Right ventricle myocardium inferior (tissue), 1 donor: ENCODE results near the gene CISD3. TPM values are rescaled to one million over a fixed set of nuclear protein-coding genes. Genes with fewer than 3 reads are reported as not detected.
A peak's percentile ranks its signal among the peaks of the same experiment; 100 is the strongest.

ENCODE experiments used
- ATAC-seq: fragments of 200-7000 bp; cut with Tn5 transposase; one replicate; pipeline ENCODE4 v1.9.1; 2020; ENCODE audit warnings: mild to moderate bottlenecking, moderate library complexity
- DNase-seq: peaks from one replicate; pipeline ENCODE4 v3.0.0; 2021; ENCODE audit errors: missing footprints
- intact Hi-C: fragments of 100-400 bp; cut with DNase I; formaldehyde crosslinking; loops from one replicate; pipeline ENCODE4 v1.11.0; 2022
- total RNA-seq: library from RNA; stranded (reverse); fragmentation: NEBNext Ultra II Directional; extraction: Animal tissue kit (Norgen Biotek cat#: 25700); gene quantifications from one replicate; pipeline ENCODE4 v1.2.1, GENCODE V29; 2021
- donor health status: DM: no; HTN: yes; CAD: no; lungs with severe emphysema.

The CISD3 gene
- total RNA-seq, 1 donor from 2014 or later: 84.7 TPM

GRCh38 chr17:38735161-38735997 is 5.2 kb downstream of the CISD3 start:
- peak; percentile 83 for DNase-seq
- peak; percentile 7 for ATAC-seq
- intact Hi-C loops: loop anchor here (10.0 kb wide), 1 partner anchor 311 kb away; the partner anchor contains the start of gene ARHGAP23

- DNase-seq (no peak), ATAC-seq (no peak)
- intact Hi-C loops: loop anchor here (10.0 kb wide), 1 partner anchor 313 kb away; the partner anchor contains the start of gene ARHGAP23
These were observed 8.0 kb downstream of the CISD3 start for GRCh38 chr17:38738007-38738662.

- DNase-seq (no peak), ATAC-seq (no peak)
- intact Hi-C loops: loop anchor here (10.0 kb wide), 1 partner anchor 314 kb away; the partner anchor contains the start of gene ARHGAP23
These were observed 8.5 kb downstream of the CISD3 start for GRCh38 chr17:38738686-38739085.

GRCh38 chr17:38739305-38739704 is 9.2 kb downstream of the CISD3 start:
- intact Hi-C loops: loop anchor here (10.0 kb wide), 1 partner anchor 315 kb away; the partner anchor contains the start of gene ARHGAP23
- ATAC-seq (no peak), DNase-seq (no peak)

GRCh38 chr17:38740044-38740443 is 9.9 kb downstream of the CISD3 start:
- intact Hi-C loops: loop anchor here (5.0 to 10.0 kb wide), 2 partner anchors 183 to 415 kb away; partner anchors contain the start of gene PLXDC1
- no peak for ATAC-seq
- no peak for DNase-seq

GRCh38 chr17:38740806-38741205 is 10.7 kb downstream of the CISD3 start:
- intact Hi-C loops: loop anchor here (5.0 to 10.0 kb wide), 2 partner anchors 184 to 414 kb away; partner anchors contain the start of gene PLXDC1
- ATAC-seq (no peak), DNase-seq (no peak)

GRCh38 chr17:38741461-38741860 is 11.3 kb downstream of the CISD3 start:
- ATAC-seq: peak; percentile 4
- no peak for DNase-seq
- intact Hi-C loops: loop anchor here (5.0 to 10.0 kb wide), 2 partner anchors 184 to 413 kb away; partner anchors contain the start of gene PLXDC1

- ATAC-seq (peak; percentile 71), DNase-seq (no peak)
- intact Hi-C loops: loop anchor here (5.0 to 10.0 kb wide), 2 partner anchors 185 to 413 kb away; partner anchors contain the start of gene PLXDC1
These were observed 11.8 kb downstream of the CISD3 start for GRCh38 chr17:38741921-38742410.

- DNase-seq (no peak), ATAC-seq (peak; percentile 68)
- intact Hi-C loops: loop anchor here (5.0 to 10.0 kb wide), 2 partner anchors 185 to 412 kb away; partner anchors contain the start of gene PLXDC1
These were observed 12.5 kb downstream of the CISD3 start for GRCh38 chr17:38742411-38743308.

GRCh38 chr17:38743556-38744171 is 13.5 kb downstream of the CISD3 start:
- ATAC-seq (no peak), DNase-seq (no peak)
- intact Hi-C loops: loop anchor here (5.0 to 10.0 kb wide), 2 partner anchors 186 to 411 kb away; partner anchors contain the start of gene PLXDC1

GRCh38 chr17:38745545-38745944 is 15.4 kb downstream of the CISD3 start:
- ATAC-seq (no peak), DNase-seq (no peak)
- intact Hi-C loops: loop anchor here (5.0 to 10.0 kb wide), 2 partner anchors 43 to 409 kb away; partner anchors contain the start of gene PLXDC1

- intact Hi-C loops: loop anchor here (5.0 to 10.0 kb wide), 2 partner anchors 44 to 409 kb away; partner anchors contain the start of gene PLXDC1
- DNase-seq (no peak), ATAC-seq (no peak)
These were observed 16.1 kb downstream of the CISD3 start for GRCh38 chr17:38746004-38746848.

GRCh38 chr17:38746849-38747462 is 16.8 kb downstream of the CISD3 start:
- DNase-seq (no peak), ATAC-seq (no peak)
- intact Hi-C loops: loop anchor here (5.0 to 10.0 kb wide), 2 partner anchors 45 to 408 kb away; partner anchors contain the start of gene PLXDC1

- intact Hi-C loops: loop anchor here (2.0 to 10.0 kb wide), 3 partner anchors 17 to 407 kb away; partner anchors contain the start of genes CISD3 and PLXDC1
- no peak for ATAC-seq
- DNase-seq: no peak
These were observed 17.5 kb downstream of the CISD3 start for GRCh38 chr17:38747463-38748148.

GRCh38 chr17:38748149-38748891 is 18.2 kb downstream of the CISD3 start, which contains the start of gene PCGF2:
TSS of gene PCGF2 (minus strand) at chr17:38748336. CDS start at chr17:38740402, 7,934 bp downstream.
- DNase-seq (peak; percentile 93), ATAC-seq (peak; percentile 37)
- intact Hi-C loops: loop anchor here (2.0 to 10.0 kb wide), 3 partner anchors 18 to 406 kb away; partner anchors contain the start of genes CISD3 and PLXDC1
